GM12801 (cell line): Measurements from ENCODE around the gene RIOK1.

Experiments
- CTCF ChIP-seq: IDR thresholded peaks from one replicate; pipeline ENCODE4 v1.5.1; 2011; ENCODE audit warnings: control low read depth; ENCODE audit not compliant: insufficient read length; ENCODE audit errors: extremely low read depth

The RIOK1 gene

GRCh38 chr6:7439228-7439627 lies 49.6 kb downstream of the RIOK1 start:
- no peak for TF ChIP-seq CTCF

GRCh38 chr6:7440476-7440875 lies 50.9 kb downstream of the RIOK1 start:
- TF ChIP-seq CTCF, result no peak

- TF ChIP-seq CTCF, result no peak
These were observed 51.6 kb downstream of the RIOK1 start for GRCh38 chr6:7441048-7441775.

GRCh38 chr6:7442467-7442866 lies 52.9 kb downstream of the RIOK1 start:
- TF ChIP-seq CTCF, result no peak

- TF ChIP-seq CTCF, result no peak
These were observed 55.5 kb downstream of the RIOK1 start for GRCh38 chr6:7445101-7445500.

- no peak for TF ChIP-seq CTCF
These were observed 56.4 kb downstream of the RIOK1 start for GRCh38 chr6:7445885-7446461.

GRCh38 chr6:7446619-7447325 lies 57.2 kb downstream of the RIOK1 start:
- no peak for TF ChIP-seq CTCF
